Superior temporal gyrus (tissue), 1 donor: ENCODE measurements around the gene MADCAM1.

Experiments
- DNase-seq: peaks from one replicate; pipeline ENCODE4 v3.0.0-alpha.2; 2016; ENCODE audit errors: extremely low spot score

MADCAM1 gene

GRCh38 chr19:488505-489417 is 7.5 kb upstream of the MADCAM1 start:
- peak; percentile 86 for DNase-seq

- peak; percentile 14 for DNase-seq
Observed at GRCh38 chr19:489418-490196, 6.7 kb upstream of the MADCAM1 start.

DNA sequence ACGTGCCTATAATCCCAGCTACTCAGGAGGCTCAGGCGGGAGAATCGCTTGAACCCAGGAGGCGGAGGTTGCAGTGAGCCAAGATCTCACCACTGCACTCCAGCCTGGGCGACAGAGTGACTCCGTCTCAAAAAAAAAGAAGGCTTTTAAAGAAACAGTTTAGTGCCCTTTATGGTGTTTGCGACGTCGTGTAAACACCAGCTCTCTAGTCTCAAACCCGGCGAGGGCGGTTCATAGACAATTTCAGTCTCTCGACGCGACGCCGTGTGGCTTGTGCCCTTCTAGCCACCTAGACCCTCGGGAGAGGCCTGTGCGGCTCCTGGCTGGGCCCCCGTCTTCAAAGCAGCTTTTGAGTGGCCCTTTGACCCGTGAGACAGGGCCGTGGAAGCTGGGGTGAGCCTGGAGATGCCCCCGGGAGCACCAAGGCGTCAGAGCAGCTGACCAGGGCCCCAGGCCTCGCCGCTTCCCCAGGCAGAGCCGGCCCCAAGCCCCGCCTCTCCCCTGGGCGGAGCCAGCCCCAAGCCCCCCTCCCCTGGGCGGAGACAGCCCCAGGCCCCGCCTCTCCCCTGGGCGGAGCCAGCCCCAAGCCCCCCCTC is 5.0 kb upstream of the MADCAM1 start:
- no peak for DNase-seq

DNA sequence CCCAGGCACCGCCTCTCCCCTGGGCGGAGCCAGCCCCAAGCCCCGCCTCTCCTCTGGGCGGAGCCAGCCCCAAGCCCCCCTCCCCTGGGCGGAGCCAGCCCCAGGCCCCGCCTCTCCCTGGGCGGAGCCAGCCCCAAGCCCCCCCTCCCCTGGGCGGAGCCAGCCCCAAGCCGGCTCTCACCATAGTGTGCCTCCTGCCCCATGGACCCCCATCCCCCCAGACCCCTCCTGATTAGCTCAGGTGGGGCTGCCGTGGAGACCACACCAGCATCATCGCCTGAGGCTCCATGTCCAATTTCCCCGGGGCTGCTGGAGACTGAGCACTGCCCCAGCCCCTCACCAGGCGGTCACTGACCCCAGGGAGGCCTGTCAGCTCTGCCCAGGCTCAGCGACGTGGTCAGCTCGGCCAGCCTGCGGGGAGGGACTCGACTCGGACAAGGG is 4.2 kb upstream of the MADCAM1 start:
- no peak for DNase-seq

- no peak for DNase-seq
Observed at GRCh38 chr19:493391-494170, 2.7 kb upstream of the MADCAM1 start.

DNA sequence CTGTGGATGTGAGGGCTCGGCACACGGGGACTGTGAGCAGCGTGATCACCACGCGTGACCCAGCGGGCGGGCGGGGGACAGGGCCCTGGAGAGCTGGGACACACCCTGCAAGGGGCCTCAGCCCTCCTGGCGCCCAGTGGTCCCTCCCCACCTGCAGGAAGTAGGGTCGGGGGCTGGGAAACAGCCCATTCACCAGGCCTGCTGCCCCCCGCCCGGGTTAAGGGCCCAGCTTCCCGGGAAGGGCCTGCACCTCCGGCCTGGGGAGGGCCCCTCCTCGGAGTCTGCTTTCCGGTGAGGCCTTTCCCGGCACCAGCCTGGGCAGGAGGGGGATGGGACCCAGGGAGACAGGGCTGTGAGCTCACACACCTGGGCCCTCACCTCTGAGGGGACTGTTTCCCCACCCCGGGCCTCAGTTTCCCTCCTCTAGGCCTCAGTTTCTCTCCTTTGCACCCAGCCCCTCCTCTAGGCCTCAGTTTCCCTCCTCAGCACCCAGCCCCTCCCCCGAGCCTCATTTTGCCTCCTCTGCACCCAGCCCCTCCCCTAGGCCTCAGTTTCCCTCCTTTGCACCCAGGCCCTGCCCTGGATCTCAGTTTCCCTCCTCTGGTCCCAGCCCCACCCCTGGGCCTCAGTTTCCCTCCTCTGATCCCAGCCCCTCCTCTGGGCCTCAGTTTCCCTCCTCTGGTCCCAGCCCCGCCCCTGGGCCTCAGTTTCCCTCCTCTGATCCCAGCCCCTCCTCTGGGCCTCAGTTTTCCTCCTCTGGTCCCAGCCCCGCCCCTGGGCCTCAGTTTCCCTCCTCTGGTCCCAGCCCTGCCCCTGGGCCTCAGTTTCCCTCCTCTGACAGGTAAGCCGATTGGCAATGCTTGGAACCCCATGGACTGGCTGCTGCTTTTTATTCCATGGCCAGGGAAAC is 1.9 kb upstream of the MADCAM1 start:
- DNase-seq = no peak

DNA sequence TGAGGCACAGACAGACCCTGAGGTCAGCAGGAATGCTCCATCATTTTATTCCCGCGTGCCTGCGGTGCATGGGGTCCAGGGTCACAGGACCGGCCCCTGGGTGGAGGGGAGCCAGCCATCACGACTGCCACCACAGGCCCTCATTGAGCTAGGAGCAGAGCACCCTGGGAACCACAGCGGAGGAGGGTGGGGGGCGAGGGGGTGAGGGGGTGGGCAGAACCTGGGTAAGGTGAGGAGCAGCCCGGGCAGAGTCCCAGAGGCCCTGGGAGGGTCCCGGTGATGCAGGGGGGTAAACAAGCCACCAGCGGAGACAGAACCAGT is 1.2 kb upstream of the MADCAM1 start:
- DNase-seq = no peak

GRCh38 chr19:495402-496111 is 729 bp upstream of the MADCAM1 start:
- peak; percentile 29 for DNase-seq

GRCh38 chr19:496986-497385 is 700 bp downstream of the MADCAM1 start:
- DNase-seq = no peak

DNA sequence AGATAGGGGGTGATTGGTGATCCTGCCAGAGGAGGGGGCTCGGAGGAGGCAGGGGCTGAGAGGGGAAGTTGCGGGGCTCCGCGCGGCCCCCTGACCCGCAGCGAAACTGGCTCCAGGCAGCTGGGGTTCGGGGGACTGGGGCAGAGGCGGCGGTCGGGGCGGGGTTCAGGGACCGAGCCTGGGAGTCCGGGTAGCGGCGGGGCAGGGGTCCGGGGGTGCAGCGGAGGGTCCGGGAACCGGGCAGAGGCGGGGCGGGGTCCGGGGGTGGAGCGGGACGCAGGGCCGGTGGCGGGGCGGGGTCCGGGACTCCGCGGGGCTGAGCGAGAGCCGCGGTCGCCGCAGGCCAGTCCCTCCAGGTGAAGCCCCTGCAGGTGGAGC is 1.2 kb downstream of the MADCAM1 start:
- DNase-seq = no peak

DNA sequence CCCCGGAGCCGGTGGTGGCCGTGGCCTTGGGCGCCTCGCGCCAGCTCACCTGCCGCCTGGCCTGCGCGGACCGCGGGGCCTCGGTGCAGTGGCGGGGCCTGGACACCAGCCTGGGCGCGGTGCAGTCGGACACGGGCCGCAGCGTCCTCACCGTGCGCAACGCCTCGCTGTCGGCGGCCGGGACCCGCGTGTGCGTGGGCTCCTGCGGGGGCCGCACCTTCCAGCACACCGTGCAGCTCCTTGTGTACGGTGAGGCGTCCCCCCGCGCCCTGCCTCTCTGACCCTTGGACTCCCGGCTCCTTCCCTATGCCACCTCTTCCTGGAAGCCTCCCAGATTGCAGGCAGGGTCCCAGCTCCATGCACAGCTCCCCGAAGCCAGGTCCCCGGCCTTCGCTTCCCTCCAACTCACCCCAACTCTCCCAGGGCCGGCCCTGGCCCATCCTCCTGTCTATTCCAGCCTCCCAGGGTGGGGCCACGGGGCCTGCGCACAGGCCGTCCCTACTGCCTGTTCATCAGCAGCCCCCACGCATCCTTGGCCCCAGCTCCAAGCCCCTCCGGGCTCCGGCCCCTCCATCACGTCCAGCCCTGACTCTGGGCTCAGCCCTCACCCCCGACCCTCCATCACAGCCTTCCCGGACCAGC is 1.7 kb downstream of the MADCAM1 start:
- DNase-seq = no peak

- DNase-seq = no peak
Observed at GRCh38 chr19:498511-498891, 2.2 kb downstream of the MADCAM1 start.

DNA sequence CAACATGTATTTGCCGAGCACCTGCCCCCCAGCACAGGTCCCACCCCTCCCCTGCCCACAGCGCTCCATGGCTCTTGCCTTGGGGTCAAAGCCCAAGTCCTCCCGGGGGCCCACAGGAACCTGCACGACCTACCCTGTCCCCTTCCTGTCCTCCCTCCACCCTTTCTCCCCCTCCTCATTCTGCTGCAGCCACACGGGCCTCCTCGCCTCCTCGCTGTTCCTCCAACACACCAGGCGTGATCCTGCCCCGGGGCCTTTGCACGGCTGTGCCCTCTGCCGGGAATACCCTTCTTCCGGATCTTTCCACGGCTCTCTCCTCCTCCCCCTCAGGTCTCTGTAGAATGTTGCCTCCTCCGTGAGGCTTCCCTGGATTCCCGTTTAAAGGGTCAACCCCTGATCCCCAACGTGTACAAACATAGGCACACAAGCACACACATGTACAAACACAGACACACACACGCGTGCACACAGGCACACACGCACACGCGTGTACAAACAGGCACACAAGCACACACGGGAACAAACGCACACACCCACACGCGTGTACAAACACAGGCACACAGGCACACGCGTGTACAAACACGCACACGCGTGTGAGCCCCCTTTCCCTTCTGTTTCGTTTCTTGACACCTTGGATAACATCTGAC is 2.8 kb downstream of the MADCAM1 start:
- no peak for DNase-seq

DNA sequence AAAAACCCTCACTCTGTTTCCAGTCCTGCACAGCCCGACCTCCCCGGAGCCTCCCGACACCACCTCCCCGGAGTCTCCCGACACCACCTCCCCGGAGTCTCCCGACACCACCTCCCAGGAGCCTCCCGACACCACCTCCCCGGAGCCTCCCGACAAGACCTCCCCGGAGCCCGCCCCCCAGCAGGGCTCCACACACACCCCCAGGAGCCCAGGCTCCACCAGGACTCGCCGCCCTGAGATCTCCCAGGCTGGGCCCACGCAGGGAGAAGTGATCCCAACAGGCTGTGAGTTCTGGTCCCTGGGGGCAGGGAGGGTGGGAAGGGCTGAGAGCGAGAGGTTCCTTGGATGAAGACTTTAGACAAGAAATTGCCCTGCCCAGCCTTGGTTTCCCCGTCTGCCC is 5.4 kb downstream of the MADCAM1 start:
- DNase-seq = no peak

- DNase-seq = no peak
Observed at GRCh38 chr19:504616-505015, 8.3 kb downstream of the MADCAM1 start.

DNA sequence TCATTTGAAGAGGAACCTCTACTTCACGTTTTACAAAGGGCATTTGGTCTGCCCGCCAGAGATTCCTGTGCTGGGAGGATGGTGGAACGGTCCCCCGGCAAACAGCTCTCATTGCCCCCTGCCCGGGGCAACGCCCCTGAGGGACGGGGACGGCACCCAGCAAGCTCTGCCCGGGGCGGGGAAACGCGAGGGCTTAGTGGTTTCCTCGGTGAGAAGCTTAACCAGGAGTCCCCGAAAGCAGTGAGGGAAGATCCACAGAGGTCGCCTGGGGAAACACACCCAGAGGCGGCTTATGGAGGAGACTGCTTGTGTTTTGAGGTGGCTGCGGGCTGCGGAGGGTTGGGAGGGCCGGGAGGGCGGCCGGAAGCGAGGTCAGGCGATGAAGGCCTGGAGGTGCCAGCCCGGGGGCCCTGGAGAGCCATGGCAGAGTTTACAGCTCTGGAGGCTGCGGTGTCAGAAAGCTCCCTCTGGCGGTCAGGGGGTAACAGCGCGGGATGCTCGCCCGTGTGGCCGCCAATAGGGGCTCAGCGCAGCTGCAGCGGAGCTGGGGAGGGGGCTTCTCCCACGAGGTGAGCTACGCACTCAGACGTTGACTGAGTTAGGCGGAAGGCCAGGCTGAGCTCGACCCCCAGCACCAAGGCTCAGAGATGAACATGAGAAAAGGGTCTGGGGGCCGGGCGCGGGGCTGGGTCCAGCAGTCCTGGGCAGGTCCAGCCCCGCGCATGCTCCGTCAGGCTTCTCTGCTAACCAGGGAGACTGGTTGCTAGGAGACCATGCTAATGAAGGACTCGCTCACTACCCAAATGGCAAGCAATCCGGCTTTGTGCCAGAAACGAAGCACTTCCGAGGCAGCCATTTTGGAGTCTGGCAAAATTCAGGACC is 10.4 kb downstream of the MADCAM1 start:
- DNase-seq = peak; percentile 100

GRCh38 chr19:507286-508203 is 11.3 kb downstream of the MADCAM1 start, which contains the start of gene TPGS1:
TPGS1 (plus strand) TSS chr19:507497; CDS start chr19:507507, 10 bp downstream.
- DNase-seq = peak; percentile 83
